ENCODE results near the gene CCNB2. TPM values are rescaled to one million over a fixed set of nuclear protein-coding genes. Genes with fewer than 3 reads are reported as not detected.
"Not testable (repeated sequence)": the region's sequence is repeated elsewhere in the genome, so short reads cannot be mapped to it uniquely, and the experiment has no call there.

CCNB2 gene
- polyA plus RNA-seq, 3 donors from 2014 or later = 1.1 to 3.1 TPM; not detected in 1

DNA sequence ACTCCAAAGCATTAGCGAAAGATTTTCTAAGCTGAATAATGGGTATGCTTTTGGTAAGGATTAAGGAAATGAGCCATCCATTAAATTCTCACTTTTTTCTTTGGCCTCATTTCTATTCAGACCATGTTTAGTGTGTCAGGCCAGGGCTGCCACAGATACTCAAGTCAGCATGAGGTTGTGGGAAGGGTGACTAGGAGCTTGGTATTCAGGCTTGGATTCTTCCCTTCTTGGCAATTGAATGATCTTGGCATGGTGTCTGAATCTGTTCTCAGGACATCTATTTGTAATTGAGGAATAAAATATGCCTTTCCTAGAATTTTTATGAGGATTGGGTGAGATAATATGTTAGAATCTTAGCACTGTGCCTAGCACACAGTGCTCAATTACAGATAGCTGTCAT, 11.2 kb downstream of the CCNB2 start:
- H3K27ac Mint-ChIP-seq = no peak overlapping the region
- peaks cover 0 to 3% (median 0%) of the 10 kb centered on the region in 3 donors for H3K36me3 Mint-ChIP-seq
- H3K4me3 Mint-ChIP-seq = no peak overlapping the region
- no peaks in the 10 kb centered on the region for H3K4me1 Mint-ChIP-seq
- no peaks in the 10 kb centered on the region for H3K9me3 Mint-ChIP-seq
- no peaks in the 10 kb centered on the region for H3K27me3 Mint-ChIP-seq (ENCODE audit: low read depth in 3 of 3)
- DNase-seq = no peak

DNA sequence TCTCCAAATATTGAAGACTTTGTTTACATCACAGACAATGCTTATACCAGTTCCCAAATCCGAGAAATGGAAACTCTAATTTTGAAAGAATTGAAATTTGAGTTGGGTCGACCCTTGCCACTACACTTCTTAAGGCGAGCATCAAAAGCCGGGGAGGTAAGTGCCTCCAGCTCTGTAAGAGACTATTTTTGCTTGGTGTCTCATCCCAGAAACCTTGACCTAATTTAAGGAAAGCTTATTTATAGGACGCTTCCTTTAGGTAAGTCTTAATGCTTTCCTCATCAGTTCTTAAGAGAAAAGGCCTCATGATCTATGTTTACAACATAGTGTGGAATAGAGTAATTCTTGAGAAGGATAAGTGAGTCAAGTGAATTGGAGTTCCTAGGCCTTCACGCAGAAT, 11.8 kb downstream of the CCNB2 start:
- H3K27me3 Mint-ChIP-seq (ENCODE audit: low read depth in 3 of 3) = no peaks in the 10 kb centered on the region
- no peaks in the 10 kb centered on the region for H3K9me3 Mint-ChIP-seq
- H3K27ac Mint-ChIP-seq = no peak overlapping the region
- H3K4me1 Mint-ChIP-seq = no peaks in the 10 kb centered on the region
- no peak overlapping the region for H3K4me3 Mint-ChIP-seq
- DNase-seq = no peak
- peaks cover 0 to 3% (median 0%) of the 10 kb centered on the region in 3 donors for H3K36me3 Mint-ChIP-seq

DNA sequence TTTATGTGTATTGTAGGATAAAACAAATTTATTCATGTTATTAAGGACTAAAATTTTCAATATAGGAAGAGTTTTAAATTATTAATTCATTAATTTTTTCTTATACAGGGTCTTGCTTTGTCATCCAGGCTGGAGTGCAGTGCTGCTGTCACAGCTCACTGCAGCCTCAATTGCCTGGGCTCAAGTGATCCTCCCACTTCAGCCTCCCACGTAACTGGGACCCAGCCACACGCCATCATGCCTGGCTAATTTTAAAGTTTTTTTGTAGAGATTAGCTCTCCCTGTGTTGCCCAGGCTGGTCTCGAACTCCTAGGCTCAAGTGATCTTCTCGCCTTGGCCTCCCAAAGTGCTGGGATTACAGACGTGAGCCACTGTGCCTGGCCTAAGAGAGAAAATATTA, 14.7 kb downstream of the CCNB2 start:
- Mint-ChIP-seq H3K4me1 (no peaks in the 10 kb centered on the region), H3K36me3 (no peaks in the 10 kb centered on the region), H3K9me3 (no peaks in the 10 kb centered on the region), H3K27me3 (ENCODE audit: low read depth in 3 of 3) (no peaks in the 10 kb centered on the region), H3K4me3 (no peak overlapping the region), H3K27ac (no peak overlapping the region)
- no peak for DNase-seq

DNA sequence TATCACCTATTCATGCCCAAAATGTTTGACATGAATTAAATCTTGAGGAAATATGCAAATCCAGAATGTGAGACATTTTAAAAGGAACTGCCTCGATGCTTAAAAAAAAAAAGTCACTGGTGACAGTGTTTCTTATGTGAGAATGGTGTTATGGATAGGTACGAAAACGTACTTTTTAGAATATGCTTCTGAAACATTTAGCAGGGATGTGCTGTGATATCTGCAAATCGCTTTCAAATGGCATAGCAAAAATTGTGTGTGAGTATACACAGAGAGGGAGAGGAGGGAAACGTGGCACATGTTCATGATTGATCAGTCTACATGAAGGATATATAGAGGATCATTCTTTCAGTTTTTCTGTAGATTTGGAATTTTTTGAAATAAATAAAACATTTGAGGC, 16.0 kb downstream of the CCNB2 start:
- DNase-seq = no peak
- Mint-ChIP-seq H3K4me3 (no peak overlapping the region), H3K27me3 (ENCODE audit: low read depth in 3 of 3) (no peaks in the 10 kb centered on the region), H3K36me3 (no peaks in the 10 kb centered on the region), H3K9me3 (no peaks in the 10 kb centered on the region), H3K4me1 (no peaks in the 10 kb centered on the region), H3K27ac (no peak overlapping the region)

DNA sequence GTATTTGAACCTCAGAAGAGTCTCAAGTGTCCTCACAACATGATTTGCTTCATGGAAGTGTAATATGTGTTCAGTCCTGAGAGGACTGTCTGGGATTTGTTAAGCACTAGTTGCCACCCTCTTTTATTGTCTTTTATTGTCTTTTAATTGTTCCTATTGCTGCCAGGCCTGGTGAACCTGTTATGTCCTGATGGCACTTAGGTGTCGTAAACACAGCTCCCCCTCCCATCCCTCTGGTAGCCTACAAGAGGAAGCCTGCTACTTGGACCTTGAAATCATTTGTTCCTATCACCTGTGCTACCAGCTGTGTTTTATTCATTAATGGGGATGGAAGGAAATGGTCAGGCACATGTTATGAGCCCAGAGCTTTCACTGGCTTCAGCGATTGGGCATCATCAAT, 19.3 kb downstream of the CCNB2 start:
- Mint-ChIP-seq H3K9me3 (no peaks in the 10 kb centered on the region), H3K4me3 (no peak overlapping the region), H3K27me3 (ENCODE audit: low read depth in 3 of 3) (peaks cover 0 to 3% (median 0%) of the 10 kb centered on the region in 3 donors), H3K27ac (no peak overlapping the region), H3K36me3 (peaks cover 0 to 21% (median 9%) of the 10 kb centered on the region in 3 donors), H3K4me1 (no peaks in the 10 kb centered on the region)
- DNase-seq = no peak

GRCh38 chr15:59125683-59126082, 20.7 kb downstream of the CCNB2 start:
- peaks cover 6 to 27% (median 20%) of the 10 kb centered on the region in 3 donors for H3K36me3 Mint-ChIP-seq

DNA sequence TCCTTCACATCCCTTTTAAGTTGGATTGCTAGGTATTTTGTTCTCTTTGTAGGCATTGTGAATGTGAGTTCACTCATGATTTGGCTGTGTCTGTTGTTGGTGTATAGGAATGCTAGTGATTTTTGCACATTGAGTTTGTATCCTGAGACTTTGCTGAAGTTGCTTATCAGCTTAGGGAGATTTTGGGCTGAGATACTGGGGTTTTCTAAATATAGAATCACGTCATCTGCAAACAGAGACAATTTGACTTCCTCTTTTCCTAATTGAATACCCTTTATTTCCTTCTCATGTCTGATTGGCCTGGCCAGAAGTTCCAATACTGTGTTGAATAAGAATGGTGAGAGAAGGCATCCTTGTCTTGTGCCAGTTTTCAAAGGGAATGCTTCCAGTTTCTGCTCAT, 22.3 kb downstream of the CCNB2 start:
- H3K27ac Mint-ChIP-seq; H3K9me3 Mint-ChIP-seq; H3K27me3 Mint-ChIP-seq (ENCODE audit: low read depth in 3 of 3); H3K4me3 Mint-ChIP-seq; H3K4me1 Mint-ChIP-seq; DNase-seq: not testable (repeated sequence)
- peaks cover 6 to 32% (median 26%) of the 10 kb centered on the region in 3 donors for H3K36me3 Mint-ChIP-seq

More at GRCh38 chr15:59125683-59126082, 20.7 kb downstream of the CCNB2 start:
- not testable (repeated sequence) for DNase-seq; H3K4me1 Mint-ChIP-seq; H3K27ac Mint-ChIP-seq; H3K9me3 Mint-ChIP-seq; H3K27me3 Mint-ChIP-seq (ENCODE audit: low read depth in 3 of 3); H3K4me3 Mint-ChIP-seq

GRCh38 chr15:59131456-59131855, 26.5 kb downstream of the CCNB2 start:
- peaks cover 6 to 32% (median 26%) of the 10 kb centered on the region in 3 donors for H3K36me3 Mint-ChIP-seq
- H3K27me3 Mint-ChIP-seq (ENCODE audit: low read depth in 3 of 3) = peaks cover 0 to 3% (median 0%) of the 10 kb centered on the region in 3 donors
- no peak overlapping the region for H3K27ac Mint-ChIP-seq
- no peak for DNase-seq
- H3K4me1 Mint-ChIP-seq = no peaks in the 10 kb centered on the region
- no peak overlapping the region for H3K4me3 Mint-ChIP-seq
- H3K9me3 Mint-ChIP-seq = peaks cover 0 to 2% (median 0%) of the 10 kb centered on the region in 6 donors

GRCh38 chr15:59131969-59132562, 27.1 kb downstream of the CCNB2 start:
- Mint-ChIP-seq H3K4me1 (no peaks in the 10 kb centered on the region), H3K9me3 (peaks cover 0 to 2% (median 0%) of the 10 kb centered on the region in 6 donors), H3K36me3 (peaks cover 6 to 31% (median 25%) of the 10 kb centered on the region in 3 donors), H3K27me3 (ENCODE audit: low read depth in 3 of 3) (peaks cover 0 to 3% (median 0%) of the 10 kb centered on the region in 3 donors), H3K27ac (no peak overlapping the region), H3K4me3 (no peak overlapping the region)
- DNase-seq = no peak

- Mint-ChIP-seq H3K27me3 (ENCODE audit: low read depth in 3 of 3) (peaks cover 0 to 2% (median 0%) of the 10 kb centered on the region in 3 donors), H3K9me3 (peaks cover 0 to 2% (median 0%) of the 10 kb centered on the region in 6 donors), H3K36me3 (peaks cover 6 to 18% (median 13%) of the 10 kb centered on the region in 3 donors), H3K27ac (no peak overlapping the region), H3K4me1 (no peaks in the 10 kb centered on the region), H3K4me3 (no peak overlapping the region)
- DNase-seq = no peak
Measured at GRCh38 chr15:59133929-59134427, 29.0 kb downstream of the CCNB2 start.

DNA sequence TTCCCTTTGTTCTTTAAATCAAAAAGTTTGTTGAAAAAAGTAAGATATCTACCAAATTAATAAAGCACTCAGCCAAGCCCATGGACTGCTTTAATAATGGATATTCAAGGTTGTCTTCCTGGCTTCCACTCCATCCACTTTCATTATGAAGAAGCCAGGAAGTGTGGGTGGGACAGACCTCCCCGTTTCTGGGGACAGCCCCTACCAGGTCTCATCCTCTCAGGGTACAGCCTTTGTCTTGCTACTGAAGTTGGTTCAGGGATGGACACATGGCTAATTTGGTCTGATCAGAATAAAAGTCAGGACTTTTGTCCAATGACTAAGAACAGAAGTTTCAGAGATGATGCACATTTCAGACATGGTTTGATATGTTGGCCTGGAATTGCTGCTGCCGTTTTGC, 32.6 kb downstream of the CCNB2 start:
- no peak overlapping the region for H3K4me3 Mint-ChIP-seq
- no peaks in the 10 kb centered on the region for H3K4me1 Mint-ChIP-seq
- H3K27me3 Mint-ChIP-seq (ENCODE audit: low read depth in 3 of 3) = peaks cover 0 to 3% (median 2%) of the 10 kb centered on the region in 3 donors
- no peaks in the 10 kb centered on the region for H3K36me3 Mint-ChIP-seq
- no peaks in the 10 kb centered on the region for H3K9me3 Mint-ChIP-seq
- no peak overlapping the region for H3K27ac Mint-ChIP-seq
- DNase-seq = no peak

- no peaks in the 10 kb centered on the region for H3K36me3 Mint-ChIP-seq
- H3K9me3 Mint-ChIP-seq = no peaks in the 10 kb centered on the region
- H3K4me3 Mint-ChIP-seq = no peak overlapping the region
- H3K27ac Mint-ChIP-seq = no peak overlapping the region
- peaks cover 0 to 3% (median 2%) of the 10 kb centered on the region in 3 donors for H3K27me3 Mint-ChIP-seq (ENCODE audit: low read depth in 3 of 3)
- DNase-seq = peak; percentile 24 to 41 (median 35)
- H3K4me1 Mint-ChIP-seq = no peaks in the 10 kb centered on the region
Measured at GRCh38 chr15:59138243-59138642, 33.3 kb downstream of the CCNB2 start.

- Mint-ChIP-seq H3K4me3 (no peak overlapping the region), H3K36me3 (no peaks in the 10 kb centered on the region), H3K27ac (no peak overlapping the region), H3K4me1 (no peaks in the 10 kb centered on the region), H3K27me3 (ENCODE audit: low read depth in 3 of 3) (peaks cover 0 to 3% (median 2%) of the 10 kb centered on the region in 3 donors), H3K9me3 (no peaks in the 10 kb centered on the region)
- no peak for DNase-seq
Measured at GRCh38 chr15:59140422-59141226, 35.7 kb downstream of the CCNB2 start.

DNA sequence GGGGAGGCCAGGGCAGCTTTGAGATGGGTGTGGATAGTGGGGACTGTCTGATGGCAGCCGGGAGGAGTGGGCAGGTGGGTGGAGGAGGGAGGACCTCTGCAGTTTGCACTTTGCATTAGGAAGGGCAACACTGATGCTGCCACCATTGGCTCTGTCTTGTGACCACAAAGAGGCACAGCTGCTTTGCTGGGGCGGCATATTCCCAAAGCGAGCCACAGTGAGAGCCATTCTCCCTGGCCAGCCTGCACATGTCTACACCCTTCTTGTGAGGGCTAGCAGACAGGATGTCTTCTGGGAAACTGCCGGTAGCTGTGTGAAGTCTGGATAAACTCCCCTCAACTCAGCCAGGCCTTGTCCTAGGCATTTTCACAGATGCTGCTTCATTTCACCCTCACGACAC, 38.3 kb downstream of the CCNB2 start:
- H3K9me3 Mint-ChIP-seq = no peaks in the 10 kb centered on the region
- H3K27me3 Mint-ChIP-seq (ENCODE audit: low read depth in 3 of 3) = peaks cover 0 to 3% (median 2%) of the 10 kb centered on the region in 3 donors
- no peaks in the 10 kb centered on the region for H3K36me3 Mint-ChIP-seq
- H3K4me3 Mint-ChIP-seq = no peak overlapping the region
- DNase-seq = no peak
- H3K27ac Mint-ChIP-seq = no peak overlapping the region
- H3K4me1 Mint-ChIP-seq = no peaks in the 10 kb centered on the region

Data from immature natural killer cell (primary cell).